Adrenal gland (tissue), 12 donors: ENCODE measurements around the gene RPL18. TPM values are rescaled to one million over a fixed set of nuclear protein-coding genes. Genes with fewer than 3 reads are reported as not detected.
A peak's percentile ranks its signal among the peaks of the same experiment; 100 is the strongest.

Experiments
- DNase-seq, 7 donors: peaks; one replicate each; pipeline ENCODE4 v3.0.0-alpha.2; 2019 to 2020
- H3K27ac ChIP-seq, 5 donors: fragments of 200-600 bp; sonication (generic) in 4 of 5; 1 replicate in 3 of 5; 2 replicates in 2 of 5; pipeline versions ENCODE4 v1.5.1 to v1.8.0; 2016 to 2020; ENCODE audit warnings: mild to moderate bottlenecking in 1 of 5
- H3K27me3 ChIP-seq: fragments of 200-600 bp; 2 replicates; pipeline ENCODE4 v1.8.0; 2021
- H3K36me3 ChIP-seq, 2 donors: fragments of 200-600 bp; replicated peaks in 1 of 2; 1 replicate in 1 of 2; 2 replicates in 1 of 2; pipeline versions ENCODE4 v1.5.1 to v1.8.0; 2018 to 2022
- H3K4me1 ChIP-seq, 2 donors: fragments of 200-600 bp; replicated peaks in 1 of 2; 1 replicate in 1 of 2; 2 replicates in 1 of 2; pipeline versions ENCODE4 v1.5.1 to v1.8.0; 2018 to 2021
- H3K4me3 ChIP-seq, 4 donors: fragments of 200-600 bp; sonication (generic) in 3 of 4; one replicate each; pipeline ENCODE4 v1.5.1; 2016 to 2018
- H3K9me3 ChIP-seq, 3 donors: fragments of 200-600 bp; sonication (generic) in 1 of 3; replicated peaks in 1 of 3; 1 replicate in 2 of 3; 2 replicates in 1 of 3; pipeline versions ENCODE4 v1.5.1 to v1.8.0; 2016 to 2021
- CTCF ChIP-seq, 6 experiments: fragments of 450-650 bp in 4 of 6; fragments of 200-600 bp in 2 of 6; sonication (generic) in 1 of 6; IDR thresholded peaks; 1 replicate in 5 of 6; 2 replicates in 1 of 6; pipeline versions ENCODE4 v1.5.1 to v1.8.0; 2016 to 2021; ENCODE audit warnings: antibody characterized with exemption in 6 of 6, mild to moderate bottlenecking in 2 of 6, moderate library complexity in 1 of 6
- POLR2A ChIP-seq, 2 donors: fragments of 450-650 bp; IDR thresholded peaks; one replicate each; pipeline ENCODE4 v1.6.1; 2017; ENCODE audit warnings: antibody characterized with exemption in 2 of 2, mild to moderate bottlenecking in 2 of 2, moderate library complexity in 1 of 2
- WGBS, 4 donors: extraction: QIAGEN DNeasy Blood & Tissue Kit in 2 of 4; methylation state at CpG; one replicate each; pipeline versions ENCODE4 v1.1.5 to v1.1.7; 2013 to 2017; 5-methylcytosine and 5-hydroxymethylcytosine counted together
- intact Hi-C, 2 donors: fragments of 100-400 bp; cut with DNase I; formaldehyde crosslinking; loops; one replicate each; pipeline versions ENCODE4 v1.14.1 to v1.15.0; 2022 to 2023
- polyA plus RNA-seq, 3 donors: library from polyadenylated mRNA; stranded (reverse); fragments of 200-250 nt in 2 of 3; fragments of 350-450 nt in 1 of 3; fragmentation: Illumina TruSeq in 1 of 3; extraction: RNeasy Lipid Tissue Mini Kit (QIAGEN cat#74804) in 1 of 3; gene quantifications; one replicate each; pipeline ENCODE4 v1.2.3, GENCODE V29; 2013 to 2014
- total RNA-seq, 9 donors: library from RNA; depleted of rRNA in 4 of 9; stranded (reverse); fragments of >200 nt in 4 of 9; fragments of 120-200 nt in 1 of 9; fragmentation: NEBNext Ultra II Directional in 1 of 9; extraction: Animal tissue kit (Norgen Biotek cat#: 25700) in 1 of 9; gene quantifications; one replicate each; pipeline versions ENCODE4 v1.1.0 to v1.2.4, GENCODE V29; 2013 to 2023
- donor health status: healthy with polysubstance abuse.
- donor health status: Bipolar disorder and iron deficiency.
- donor health status: DM: yes; HTN: yes; CAD: no.
- donor health status: DM: no; HTN: no; CAD: no.
- donor health status: DM: no; HTN: no; CAD: no.
- donor health status: DM: yes; HTN: yes; CAD: no.

Gene RPL18
- total and polyA plus RNA-seq, 12 donors: 575 to 5,137 (median 1,890) TPM

DNA sequence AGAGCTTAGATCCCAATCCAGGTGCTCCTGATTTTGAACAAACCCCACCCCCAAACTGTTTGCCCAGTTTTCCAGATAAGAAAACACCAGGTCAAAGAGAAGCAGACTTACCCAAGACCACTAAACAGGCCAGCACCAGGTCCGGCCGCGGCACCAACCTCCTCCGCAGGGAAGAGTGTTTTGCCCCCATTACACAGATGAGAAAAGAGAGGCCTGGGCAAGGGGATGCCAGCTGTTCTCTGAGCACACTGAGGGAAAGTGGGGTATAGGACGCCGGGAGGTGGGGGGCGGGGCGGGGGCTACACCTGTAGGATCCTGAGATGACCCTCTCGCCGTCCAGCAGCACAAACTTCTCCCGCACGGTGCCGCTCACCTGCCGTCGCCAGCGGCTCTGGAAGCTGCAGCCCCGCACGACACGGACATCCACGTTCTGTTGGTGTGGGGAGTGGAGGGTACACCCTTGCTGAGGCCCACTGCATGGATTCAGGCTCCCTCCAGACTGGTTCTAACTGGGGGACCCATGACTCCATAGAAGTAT is 9.3 kb downstream of the RPL18 start:
- TF ChIP-seq POLR2A (IDR thresholded peaks at IDR 0.05) (no peak), CTCF (IDR thresholded peaks at IDR 0.05) (no peak)
- intact Hi-C loops: no loop called here
- no peak for DNase-seq
- Histone ChIP-seq H3K9me3 (no peaks in the 10 kb centered on the region), H3K27ac (no peak overlapping the region), H3K4me1 (peaks cover 0 to under 1% of the 10 kb centered on the region in 2 donors), H3K4me3 (no peak overlapping the region), H3K36me3 (no peaks in the 10 kb centered on the region), H3K27me3 (no peaks in the 10 kb centered on the region)
- 88 to 100% (median 91%) methylated on average over 4 to 20 of the region's 20 CpGs for WGBS, 4 donors

DNA sequence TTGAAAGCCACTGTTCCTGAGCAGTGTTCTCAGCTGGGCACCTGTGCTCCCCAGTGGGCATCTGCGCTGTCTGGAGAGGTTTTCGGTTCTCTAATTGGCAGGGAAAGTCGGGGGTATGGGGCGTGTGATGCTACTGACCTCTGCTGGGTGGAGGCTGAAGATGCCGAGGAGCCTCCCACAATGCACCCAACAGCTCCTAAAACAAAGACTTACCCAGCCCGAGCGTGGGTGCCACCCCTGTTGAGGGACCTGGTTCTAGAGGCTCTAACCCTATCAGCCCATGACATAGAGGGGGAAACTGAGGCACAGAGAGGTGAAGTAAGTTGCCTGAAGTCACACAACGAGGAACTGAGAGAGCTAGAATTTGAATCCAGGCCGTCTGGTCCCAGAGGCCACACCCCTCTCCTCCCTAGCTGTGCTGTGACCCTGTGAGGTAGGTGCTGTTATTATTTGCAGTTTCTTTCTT is 10.1 kb downstream of the RPL18 start:
- Histone ChIP-seq H3K9me3 (no peaks in the 10 kb centered on the region), H3K27ac (no peak overlapping the region), H3K27me3 (no peaks in the 10 kb centered on the region), H3K36me3 (no peaks in the 10 kb centered on the region), H3K4me1 (no peaks in the 10 kb centered on the region), H3K4me3 (no peak overlapping the region)
- intact Hi-C loops: no loop called here
- WGBS, 4 donors: 17 to 58% (median 18%) methylated on average over 2 to 9 of the region's 9 CpGs
- peak in 4 of 7 donors; percentile 61 to 74 (median 63) for DNase-seq
- TF ChIP-seq POLR2A (IDR thresholded peaks at IDR 0.05): no peak
- peak in 5 of 6 experiments; percentile 38 to 55 (median 45) for TF ChIP-seq CTCF (IDR thresholded peaks at IDR 0.05)

DNA sequence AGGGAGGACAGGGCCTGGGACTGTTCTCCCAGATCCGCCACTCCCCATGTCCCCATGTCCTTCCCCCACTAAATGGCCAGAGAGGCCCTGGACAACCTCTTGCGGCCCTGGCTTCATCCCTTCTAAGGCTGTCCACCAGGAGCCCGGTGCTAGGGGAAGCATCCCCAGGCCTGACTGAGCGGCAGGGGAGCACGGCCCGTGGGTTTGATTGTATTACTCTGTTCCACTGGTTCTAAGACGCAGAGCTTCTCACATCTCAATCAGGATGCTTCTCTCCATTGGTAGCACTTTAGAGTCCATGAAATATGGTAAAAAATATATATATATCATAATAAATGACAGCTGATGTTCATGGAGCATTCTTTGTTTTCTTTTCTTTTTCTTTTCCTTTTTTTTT is 11.6 kb downstream of the RPL18 start:
- no peaks in the 10 kb centered on the region for H3K9me3 ChIP-seq
- intact Hi-C loops: no loop called here
- no peak for DNase-seq
- H3K4me3 ChIP-seq: no peak overlapping the region
- H3K27ac ChIP-seq: no peak overlapping the region
- H3K4me1 ChIP-seq: no peaks in the 10 kb centered on the region
- 74 to 88% (median 80%) methylated on average over 5 to 7 of the region's 7 CpGs for WGBS, 4 donors
- H3K27me3 ChIP-seq: no peaks in the 10 kb centered on the region
- H3K36me3 ChIP-seq: no peaks in the 10 kb centered on the region
- no peak for TF ChIP-seq POLR2A (IDR thresholded peaks at IDR 0.05)
- no peak for TF ChIP-seq CTCF (IDR thresholded peaks at IDR 0.05)

DNA sequence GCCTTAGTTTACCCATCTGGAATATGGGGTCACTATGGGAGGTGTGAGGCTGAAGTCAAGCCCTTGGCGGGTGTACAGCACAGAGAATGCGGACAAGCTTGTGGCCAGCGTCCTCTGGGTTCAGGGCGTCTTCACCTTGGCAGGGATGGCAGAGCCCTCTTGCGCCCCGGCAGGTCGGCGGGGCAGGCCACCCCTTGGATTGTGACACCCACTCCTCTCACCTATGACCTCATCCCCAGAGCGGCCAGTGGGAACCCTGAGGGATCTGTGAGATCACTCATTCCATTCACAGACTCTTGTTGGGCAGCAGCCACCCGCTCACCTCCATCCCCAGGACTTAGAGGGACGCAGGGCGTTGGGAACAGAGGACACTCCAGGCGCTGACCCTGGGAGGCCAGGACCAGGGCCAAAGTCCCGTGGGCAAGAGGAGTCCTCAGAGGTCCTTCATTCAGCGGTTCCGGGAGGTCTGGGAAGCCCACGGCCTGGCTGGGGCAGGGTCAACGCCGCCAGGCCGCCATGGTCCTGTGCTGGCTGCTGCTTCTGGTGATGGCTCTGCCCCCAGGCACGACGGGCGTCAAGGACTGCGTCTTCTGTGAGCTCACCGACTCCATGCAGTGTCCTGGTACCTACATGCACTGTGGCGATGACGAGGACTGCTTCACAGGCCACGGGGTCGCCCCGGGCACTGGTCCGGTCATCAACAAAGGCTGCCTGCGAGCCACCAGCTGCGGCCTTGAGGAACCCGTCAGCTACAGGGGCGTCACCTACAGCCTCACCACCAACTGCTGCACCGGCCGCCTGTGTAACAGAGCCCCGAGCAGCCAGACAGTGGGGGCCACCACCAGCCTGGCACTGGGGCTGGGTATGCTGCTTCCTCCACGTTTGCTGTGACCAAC is 12.3 kb downstream of the RPL18 start, which contains the start of gene SPACA4:
Gene SPACA4, plus strand, starts transcription at position 280 of the 896 bp plus-strand sequence. Its CDS starts 237 bp downstream, at position 517.
- WGBS, 4 donors: 82 to 91% (median 86%) methylated on average over 6 to 39 of the region's 39 CpGs
- H3K4me1 ChIP-seq: no peaks in the 10 kb centered on the region
- H3K27me3 ChIP-seq: no peaks in the 10 kb centered on the region
- H3K9me3 ChIP-seq: no peaks in the 10 kb centered on the region
- intact Hi-C loops: no loop called here
- no peak within 1 kb of the TSS for H3K27ac ChIP-seq
- TF ChIP-seq CTCF (IDR thresholded peaks at IDR 0.05): no peak
- TF ChIP-seq POLR2A (IDR thresholded peaks at IDR 0.05): no peak
- DNase-seq: no peak
- H3K4me3 ChIP-seq: no peak within 1 kb of the TSS
- no peaks in the 10 kb centered on the region for H3K36me3 ChIP-seq
